GM18868 (cell line): ENCODE results near the gene ACTR1B.
A peak's percentile ranks its signal among the peaks of the same experiment; 100 is the strongest.
"Not testable (repeated sequence)": the region's sequence is repeated elsewhere in the genome, so short reads cannot be mapped to it uniquely, and the experiment has no call there.

Experiments used
- ATAC-seq: cut with Tn5 transposase; IDR thresholded peaks from one replicate; pipeline ENCODE4 v1.9.1; 2021; ENCODE audit warnings: mild to moderate bottlenecking, moderate library complexity; ENCODE audit not compliant: unreplicated experiment

ACTR1B gene

DNA sequence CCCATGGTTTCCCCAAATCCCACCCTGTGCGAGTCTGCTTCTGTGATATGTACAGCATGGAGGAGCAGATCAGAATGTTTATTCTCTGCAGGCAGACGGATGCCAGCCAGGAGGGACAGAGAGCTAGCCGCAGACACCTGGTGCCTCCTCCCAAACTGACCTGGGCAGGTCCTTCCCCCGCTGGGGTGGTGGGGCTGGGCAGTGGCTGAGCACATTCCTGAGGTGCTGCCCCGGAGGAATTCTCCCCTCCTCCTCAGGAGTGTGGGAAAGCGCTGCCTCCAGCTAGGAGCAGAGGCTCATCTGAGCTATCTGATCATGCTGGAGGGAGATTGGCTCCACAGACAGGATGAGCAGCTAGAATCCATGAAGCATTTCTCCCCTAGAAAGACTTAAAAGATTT is 27.3 kb upstream of the ACTR1B start:
- ATAC-seq: no peak

DNA sequence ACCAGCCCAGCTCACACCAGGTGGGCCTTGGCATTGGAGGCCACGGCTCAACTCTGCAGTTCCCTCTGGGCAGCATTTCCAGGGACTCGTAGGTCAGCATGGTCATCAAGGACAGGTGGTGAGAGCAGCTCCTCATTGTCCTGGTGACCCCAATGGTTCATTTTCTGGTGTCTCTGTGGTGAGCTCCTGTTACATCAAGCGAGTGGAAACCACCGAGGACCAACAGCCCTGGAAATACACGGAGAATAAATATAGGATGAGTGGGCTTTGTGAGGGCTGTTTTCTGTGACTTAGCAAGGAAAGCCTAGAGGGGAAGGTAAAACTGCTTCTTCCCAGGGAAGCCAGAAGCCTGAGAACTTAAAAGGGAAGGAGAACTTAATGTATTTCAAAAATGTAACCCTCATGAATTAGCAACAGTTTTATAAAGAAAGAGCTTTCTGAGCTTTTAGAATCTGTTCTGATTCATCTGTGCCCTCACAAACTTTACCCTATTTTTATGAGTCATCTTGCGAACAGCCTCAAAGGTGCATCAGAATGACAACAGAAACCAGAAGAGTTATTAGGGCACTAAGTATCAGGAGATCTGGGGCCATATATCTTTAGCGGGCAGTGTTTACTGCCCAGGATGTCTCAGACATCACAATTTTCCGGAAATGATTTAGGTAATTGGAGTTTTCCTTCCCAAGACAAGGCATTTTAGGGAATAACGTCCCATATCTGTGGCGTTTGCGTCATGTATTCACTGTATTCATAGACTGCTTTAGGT is 24.4 kb upstream of the ACTR1B start:
- ATAC-seq: peak; percentile 77

DNA sequence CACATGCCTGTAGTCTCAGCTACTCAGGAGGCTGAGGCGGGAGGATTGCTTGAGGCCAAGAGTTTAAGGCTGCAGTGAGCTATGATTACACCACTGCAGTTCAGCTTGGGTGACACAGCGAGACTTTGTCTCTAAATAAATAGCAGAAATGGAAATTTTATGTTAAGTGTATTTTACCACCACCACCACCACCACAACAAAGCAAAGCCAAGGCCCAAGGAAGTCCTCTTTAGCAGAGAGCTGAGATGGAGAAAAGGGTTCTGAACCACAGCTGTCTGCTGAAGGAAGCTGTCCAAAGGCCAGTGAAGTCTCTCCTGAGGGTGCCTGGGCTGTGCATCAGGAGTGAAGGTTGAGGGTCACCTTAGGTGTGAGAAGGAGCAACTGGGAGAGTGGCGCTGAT is 23.4 kb upstream of the ACTR1B start:
- ATAC-seq: not testable (repeated sequence)

DNA sequence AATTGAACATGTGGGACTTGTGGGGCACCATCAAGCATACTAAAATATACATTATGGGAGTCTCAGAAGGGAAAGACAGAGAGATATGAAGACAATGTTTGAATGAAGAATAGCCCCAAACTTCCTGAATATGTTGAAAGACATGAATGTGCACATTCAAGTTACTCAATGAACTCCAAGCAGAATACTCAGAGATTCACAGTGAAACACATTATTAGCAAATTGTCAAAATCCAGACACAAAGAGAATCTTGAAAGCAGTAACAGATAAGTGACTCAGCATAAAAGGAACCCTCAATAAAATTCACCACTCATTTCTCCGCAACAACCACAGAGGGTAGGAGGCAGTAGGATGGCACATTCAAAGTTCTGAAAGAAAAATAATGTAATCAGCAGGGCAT is 14.5 kb upstream of the ACTR1B start:
- ATAC-seq: no peak

DNA sequence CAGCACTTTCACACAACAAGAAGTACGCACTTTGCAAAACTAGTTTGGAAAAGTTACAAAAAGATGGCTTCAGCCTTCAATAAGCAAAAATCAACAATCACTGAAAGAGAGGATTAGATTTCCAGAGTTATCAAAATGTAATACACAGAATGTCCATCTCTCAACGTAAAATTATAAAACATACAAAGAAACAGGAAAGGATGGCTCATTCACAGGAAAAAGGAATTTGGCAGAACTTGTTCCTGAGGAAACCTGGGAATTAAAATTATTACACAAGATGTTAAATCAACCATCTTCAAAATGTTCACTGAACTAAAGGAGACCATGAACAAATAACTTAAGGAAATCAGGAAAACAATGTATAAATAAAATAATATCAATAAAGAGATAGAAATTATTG is 13.6 kb upstream of the ACTR1B start:
- no peak for ATAC-seq

DNA sequence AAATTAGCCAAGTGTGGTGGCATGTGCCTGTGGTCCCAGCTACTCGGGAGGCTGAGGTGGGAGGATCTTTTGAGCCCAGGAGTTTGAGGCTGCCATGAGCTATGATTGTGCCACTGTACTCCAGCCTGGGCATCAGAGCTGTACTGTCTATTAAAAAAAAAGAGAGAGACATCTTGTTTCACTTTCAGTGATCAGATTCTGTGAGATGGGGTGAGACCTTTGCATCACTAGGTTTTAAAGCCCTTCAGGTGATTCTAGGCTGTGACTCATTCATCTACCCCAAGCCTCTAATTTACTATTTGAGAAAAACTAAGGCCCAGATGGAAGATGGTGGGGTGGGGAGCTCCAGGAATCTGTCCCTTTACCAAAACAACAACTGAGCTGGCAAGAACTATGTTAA is 12.8 kb upstream of the ACTR1B start:
- ATAC-seq: no peak

DNA sequence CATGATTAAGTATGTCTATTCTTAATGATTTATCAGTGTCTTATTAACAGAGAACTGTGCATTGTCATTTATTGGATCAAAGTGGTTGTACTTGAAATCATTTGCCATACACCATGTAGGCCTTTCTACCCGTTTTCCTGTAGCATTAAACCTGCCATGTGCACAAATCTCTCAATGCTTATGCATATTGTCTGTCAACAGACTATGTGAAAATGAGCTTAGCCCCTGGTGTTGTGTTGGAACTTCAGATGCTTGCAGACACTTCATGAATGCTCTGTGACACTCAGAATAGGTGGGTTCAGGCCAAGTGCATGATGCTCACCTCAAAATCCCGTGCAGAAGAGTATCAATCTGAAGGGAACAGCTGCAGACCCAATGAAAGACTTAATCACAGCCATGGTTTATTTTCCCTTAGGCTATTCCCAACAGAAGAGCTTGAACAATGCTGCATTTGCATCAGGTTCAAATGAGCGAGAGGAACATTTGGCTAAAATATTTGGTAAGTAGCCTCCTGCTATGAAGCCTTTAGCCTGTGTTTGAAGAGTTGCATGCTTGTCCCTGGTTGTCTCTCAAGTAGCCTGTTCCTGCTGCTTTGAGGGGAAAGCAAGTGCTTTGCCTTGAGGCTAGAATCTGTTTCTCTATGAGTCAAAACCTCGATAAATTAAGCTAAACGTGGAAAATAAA is 11.7 kb upstream of the ACTR1B start:
- ATAC-seq: no peak

DNA sequence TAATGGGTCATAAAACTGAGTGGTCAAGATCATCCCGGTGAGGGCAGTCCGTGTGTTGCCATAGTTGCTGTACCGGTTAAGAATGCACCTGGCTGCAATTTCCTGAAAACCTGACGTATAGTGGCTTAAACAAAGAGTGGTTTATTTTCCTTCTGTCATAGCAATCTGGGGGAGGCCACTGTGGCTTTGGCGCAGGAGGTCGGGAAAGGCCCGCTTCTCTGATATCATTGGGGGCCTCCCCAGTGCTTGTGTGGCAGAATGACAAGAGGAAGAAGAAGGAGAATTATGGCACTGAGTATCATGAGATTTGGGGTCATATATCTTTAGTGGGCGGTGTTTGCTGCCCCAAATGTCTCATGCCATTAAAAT is 10.1 kb upstream of the ACTR1B start:
- ATAC-seq: peak; percentile 67

DNA sequence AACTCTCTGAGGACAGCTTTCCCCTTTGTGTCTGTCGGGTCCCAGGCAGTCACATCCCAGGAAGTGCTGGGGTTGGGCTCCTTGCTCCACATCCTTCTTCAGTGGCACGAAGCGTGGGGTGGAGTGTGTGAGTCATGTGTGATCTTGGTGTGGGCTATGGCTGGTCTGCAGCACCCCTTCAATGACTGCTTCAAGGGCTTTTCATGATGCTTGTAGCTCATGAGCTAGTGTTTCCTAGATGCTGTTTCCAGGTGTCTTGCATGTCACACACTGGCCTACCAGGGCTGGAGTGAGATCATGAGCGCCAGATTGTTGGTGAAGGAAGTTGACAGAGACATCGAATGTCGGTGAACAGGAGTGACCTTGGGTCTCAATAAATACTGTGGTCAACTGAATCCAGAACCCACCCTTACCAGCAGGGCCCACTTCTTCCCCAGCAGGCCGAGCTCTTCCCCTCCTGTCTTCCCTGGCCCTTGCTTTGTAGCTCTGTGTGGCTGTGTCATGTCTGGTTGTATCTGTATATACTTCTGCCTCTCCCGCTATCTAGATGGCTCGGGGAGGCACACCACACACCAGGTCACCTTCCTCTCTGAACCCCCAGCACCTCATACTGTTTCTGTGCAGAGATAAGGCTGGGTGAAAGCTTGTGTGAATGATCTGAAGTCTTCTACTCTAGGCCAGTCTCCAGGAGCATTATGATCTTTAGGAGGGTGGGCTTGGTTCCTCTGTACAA is 9.5 kb upstream of the ACTR1B start:
- peak; percentile 14 for ATAC-seq

DNA sequence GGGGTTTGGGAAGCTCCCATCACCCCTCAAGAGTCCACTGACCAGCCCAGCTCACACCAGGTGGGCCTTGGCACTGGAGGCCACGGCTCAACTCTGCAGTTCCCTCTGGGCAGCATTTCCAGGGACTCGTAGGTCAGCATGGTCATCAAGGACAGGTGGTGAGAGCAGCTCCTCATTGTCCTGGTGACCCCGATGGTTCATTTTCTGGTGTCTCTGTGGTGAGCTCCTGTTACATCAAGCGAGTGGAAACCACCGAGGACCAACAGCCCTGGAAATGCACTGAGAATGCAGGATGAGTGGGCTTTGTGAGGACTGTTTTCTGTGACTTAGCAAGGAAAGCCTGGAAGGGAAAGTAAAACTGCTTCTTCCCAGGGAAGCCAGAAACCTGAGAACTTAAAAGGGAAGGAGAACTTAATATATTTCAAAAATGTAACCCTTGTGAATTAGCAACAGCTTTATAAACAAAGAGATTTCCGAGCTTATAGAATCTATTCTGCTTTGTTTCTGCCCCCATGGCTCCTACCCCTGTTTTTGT is 8.8 kb upstream of the ACTR1B start:
- not testable (repeated sequence) for ATAC-seq

DNA sequence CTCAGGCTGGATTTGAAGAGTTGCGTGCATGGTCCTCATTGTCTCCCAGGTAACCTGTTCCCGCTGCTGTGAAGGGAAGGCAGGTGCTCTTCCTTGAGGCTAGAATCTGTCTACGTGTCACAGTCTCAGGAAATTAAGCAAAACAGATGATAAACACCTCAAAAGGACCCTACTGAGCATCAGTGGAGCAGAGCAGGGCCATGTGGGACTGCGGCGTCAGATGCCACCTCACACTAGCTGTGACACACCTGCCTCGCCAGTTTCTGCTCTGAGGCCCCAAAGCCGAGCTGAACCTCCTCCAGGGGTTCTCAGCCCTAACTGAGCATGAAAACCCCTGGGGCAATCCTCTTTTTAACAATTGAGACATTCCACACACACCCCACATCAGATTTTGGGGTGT is 7.7 kb upstream of the ACTR1B start:
- no peak for ATAC-seq

DNA sequence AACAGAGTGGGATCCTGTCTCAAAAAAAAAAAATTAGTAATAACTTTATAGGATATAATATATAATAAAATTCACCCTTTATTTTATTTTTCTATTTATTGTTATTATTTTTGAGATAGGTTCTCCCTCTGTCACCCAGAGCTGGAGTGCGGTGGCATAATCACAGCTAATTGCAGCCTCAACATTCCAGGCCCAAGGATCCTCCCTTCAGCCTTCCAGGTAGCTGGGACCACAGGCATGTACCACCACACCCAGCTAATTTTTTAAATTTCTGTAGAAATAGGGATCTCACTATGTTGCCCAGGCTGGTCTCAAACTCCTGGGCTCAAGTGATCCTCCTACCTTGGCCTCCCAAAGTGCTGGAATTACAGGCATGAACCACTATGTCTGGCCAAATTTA is 6.6 kb upstream of the ACTR1B start:
- no peak for ATAC-seq

DNA sequence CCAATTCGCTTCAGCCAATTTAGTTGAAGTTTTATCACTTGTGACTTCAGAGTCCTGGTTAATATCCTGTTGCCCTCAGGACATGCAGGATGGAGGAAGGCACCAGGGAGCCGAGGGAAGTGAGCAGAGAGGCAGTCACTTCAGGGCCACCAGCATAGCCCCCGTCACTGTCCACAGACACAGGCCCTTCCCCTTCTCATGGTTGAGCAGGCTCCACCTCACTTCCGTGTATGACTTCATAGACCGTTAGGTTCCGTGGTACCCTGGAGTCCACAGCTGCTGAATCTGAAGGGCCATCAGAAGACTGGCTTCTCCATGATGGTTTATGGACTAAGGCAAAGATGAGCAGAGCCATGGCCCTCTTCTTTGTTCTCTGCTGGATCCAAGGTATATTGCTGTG is 5.6 kb upstream of the ACTR1B start, which contains the start of gene C2orf92:
C2orf92 (plus strand) TSS at position 266 of the 400 bp plus-strand sequence; CDS start at position 342, 76 bp downstream.
- ATAC-seq: no peak

DNA sequence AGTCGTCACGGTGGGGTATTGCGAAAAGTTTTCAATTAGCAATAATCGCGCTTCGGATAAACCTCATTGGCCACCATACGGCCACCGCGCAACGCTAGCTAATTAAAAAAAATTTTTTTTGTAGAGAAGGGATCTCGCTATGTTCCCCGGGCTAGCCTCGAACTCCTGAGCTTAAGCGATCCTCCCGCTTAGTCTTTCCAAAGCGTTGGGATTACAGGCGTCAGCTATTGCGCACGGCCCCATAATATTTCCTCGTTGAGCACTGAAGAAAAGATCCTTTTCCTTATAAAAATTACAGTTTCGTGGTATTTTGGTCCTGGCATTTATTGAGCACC is 759 bp upstream of the ACTR1B start:
- ATAC-seq: no peak

DNA sequence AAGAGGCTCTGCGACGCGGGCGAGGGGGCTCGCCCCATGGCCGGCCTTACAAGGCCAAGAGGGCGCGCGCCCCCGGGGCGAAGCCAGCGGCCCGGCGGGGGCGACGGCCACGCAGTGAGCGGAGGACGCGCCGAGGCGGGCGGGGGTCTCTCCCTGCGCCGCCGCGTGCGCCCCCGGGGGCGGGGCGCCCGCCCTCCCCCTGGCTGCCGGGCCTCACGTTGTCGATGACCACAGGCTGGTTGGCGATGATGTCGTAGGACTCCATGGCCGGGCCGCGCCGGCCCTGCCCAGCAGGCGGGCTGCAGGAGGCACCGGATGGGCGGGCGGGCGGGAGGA is 250 bp downstream of the ACTR1B start:
- peak; percentile 20 for ATAC-seq

DNA sequence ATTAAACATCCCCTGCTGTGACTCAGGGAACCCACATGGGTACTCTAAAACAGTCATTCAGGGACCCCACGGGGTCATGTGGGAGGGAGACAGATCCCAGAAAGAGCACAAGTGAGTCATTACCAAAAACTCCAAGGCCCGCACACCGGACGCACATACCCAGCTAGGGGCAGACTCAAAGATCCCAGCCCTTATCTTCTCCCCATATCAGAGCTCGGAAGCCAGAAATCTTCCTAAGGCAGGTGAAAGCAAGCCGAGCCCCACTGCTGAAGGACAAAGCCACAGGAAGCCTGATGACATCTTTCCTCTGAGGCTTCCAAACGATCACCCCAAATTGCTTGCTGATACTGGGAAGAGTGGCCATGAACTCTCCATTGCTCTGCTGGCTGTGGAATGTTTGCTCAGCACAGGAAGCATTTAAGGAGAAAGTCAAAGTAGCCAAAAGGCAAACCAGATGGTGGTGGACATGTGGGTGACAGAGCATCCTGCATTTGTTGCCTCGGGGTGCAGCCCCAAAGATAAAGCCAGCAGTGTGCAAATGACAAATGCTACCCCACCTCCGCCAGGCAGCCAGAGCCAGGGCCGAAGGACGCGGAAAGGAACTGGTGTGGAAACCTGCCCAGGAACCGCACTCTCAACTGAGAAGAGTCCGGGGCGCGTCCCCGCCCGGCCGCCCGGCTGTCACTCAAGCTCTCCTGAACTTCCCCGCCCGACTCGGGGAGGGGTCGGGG is 784 bp downstream of the ACTR1B start:
- ATAC-seq: peak; percentile 46

DNA sequence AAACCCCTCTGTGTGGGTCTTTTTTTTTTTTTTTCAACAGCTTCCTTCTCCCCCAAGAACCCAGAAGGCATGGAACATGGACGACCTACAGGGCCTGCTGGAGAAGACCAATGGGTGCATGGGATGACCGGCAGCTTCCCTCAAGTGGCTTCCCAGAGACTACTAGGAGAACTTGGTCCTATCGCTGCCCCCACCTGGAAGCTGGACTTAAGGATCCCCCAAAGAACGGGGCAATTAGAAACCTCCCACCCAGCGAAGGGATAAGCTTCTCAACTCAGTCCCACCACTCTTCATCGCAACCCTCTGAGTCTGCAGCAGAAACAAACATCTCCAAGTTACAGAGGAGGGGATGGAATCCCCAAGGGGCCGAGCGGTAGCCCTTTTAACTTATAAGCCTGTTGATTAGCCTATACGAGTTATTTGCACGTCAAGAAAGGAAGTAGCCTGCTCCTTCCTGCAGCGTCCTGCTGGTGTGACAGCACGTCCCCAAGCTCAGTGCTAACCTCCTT is 1.4 kb downstream of the ACTR1B start:
- ATAC-seq: no peak

DNA sequence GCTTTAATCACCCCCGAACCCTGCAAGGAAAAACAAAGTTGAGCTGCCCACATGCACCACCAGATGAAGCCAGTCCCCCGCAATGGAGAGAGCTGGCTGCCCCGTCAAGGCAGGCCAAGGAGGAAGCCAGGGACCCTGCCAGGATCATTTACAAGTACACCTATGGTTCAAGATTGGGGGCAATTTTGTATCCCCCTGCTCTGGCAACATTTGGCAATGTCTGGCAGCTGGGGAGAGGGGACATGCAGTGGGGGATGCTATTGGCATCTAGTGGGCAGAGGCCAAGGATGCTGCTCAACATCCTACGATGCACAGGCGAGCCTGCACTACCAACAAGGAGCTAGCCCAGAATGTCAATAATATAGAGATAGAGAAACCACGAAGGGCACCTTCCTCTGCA is 1.9 kb downstream of the ACTR1B start:
- no peak for ATAC-seq

DNA sequence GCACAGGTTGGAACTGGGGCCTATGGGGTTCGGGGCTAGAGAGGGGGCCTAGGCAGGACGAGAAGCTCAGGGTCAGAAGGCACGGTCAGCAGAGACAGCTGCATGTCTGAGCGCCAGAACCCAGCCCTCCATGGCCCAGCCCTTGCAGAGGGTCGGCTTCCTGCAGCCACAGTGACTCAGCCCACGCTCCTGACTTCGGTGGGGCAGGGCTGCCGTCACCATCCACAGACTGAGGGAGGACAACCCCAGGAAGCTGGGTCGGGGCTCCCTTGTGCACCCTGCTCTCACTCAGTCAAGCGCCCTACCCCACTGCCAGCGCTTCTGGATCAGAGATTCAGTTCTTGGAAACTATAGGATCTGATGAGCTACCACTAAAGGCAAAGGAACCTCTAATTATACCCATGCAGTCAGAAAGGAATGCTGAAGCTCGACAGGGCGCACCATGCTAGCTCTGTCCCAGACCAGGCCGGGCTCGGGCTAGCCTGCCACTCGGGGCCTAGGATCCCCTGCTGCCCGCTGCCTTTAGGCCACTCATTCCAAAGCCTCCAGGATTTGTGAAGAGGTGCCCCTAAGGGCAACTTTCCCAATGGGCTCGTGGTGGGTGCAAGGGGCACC is 3.0 kb downstream of the ACTR1B start:
- no peak for ATAC-seq

DNA sequence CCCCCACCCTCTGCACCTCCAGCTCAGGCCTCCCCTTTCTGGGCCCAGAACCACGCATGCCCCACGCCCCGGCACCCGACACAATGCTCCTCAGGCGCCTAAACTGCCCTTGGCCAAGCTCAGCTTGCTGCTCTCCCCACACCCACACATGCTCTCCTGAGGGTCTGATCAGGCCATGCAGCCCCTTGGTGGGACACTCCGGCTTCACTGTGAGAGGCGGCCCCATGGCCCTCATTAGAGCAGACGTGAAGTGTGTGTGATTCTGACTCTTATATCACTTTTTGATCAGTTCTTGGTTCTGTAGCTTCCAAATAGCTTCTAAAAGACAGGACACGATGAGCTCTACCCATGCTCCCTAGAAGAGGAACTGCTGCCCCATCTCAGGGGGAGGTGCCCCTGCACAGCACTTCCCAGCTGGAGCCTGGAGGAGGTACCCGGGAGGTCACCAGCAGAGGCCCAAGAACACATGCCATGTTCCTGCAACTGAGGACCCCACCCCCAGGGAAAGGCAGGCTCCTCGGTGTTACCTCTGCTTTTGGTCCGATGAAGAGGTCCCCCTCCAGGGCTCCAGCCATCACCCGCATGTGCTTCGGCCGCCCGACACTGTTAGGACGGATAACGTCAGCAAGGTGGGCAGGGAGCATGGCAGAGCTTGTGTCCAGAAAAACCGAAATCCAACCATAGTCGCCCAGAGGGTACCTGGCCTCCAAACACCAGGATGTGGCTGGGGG is 3.6 kb downstream of the ACTR1B start:
- no peak for ATAC-seq
